ENCODE results near the gene RAET1G. TPM values are rescaled to one million over a fixed set of nuclear protein-coding genes. Genes with fewer than 3 reads are reported as not detected.
"Not testable (repeated sequence)": the region's sequence is repeated elsewhere in the genome, so short reads cannot be mapped to it uniquely, and the experiment has no call there.

RAET1G gene
- total and polyA plus RNA-seq, 12 donors: 0.21 to 0.37 (median 0.34) TPM; not detected in 8

DNA sequence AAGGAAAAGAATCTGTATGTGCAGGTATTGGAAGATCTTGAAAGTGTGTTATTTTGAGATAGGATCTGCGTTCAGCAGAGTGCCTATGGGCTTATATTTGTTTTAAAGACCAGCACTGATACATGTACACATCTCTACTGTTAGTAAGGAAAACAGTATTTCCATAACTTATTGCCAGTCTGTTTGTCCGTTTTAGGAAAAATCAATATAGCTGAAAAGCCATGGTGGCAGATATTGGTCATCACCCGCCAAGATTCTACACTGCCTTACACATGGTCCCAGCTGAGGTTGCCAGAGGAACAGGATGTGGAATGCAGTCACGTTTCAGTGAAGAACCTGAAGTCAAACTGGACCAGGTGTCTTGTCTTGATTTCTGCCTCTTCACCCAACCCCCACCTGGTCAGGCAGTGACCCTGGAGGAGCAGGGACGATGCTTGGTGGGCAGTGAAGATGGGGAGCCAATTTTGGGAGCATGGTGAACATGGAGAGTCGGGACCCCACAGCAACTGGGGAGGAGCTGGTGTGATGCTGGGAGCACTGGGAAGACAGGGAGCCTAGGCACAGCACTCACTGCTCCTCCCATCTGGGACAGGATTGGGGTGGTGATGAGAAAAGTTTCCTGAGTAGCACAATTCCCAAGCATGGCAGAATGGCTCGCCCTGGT, 32.9 kb upstream of the RAET1G start:
- WGBS, 2 donors: 40 to 48% methylated on average over 7 of the region's 7 CpGs

GRCh38 chr6:149954984-149955653, 32.2 kb upstream of the RAET1G start:
- DNase-seq; intact Hi-C loops (cut with DNase I); H3K36me3 ChIP-seq; H3K4me1 ChIP-seq; H3K27ac ChIP-seq; H3K4me3 ChIP-seq; H3K9me3 ChIP-seq; ATAC-seq: not testable (repeated sequence)
- H3K27me3 ChIP-seq: peaks cover 0 to 94% (median 77%) of the 10 kb centered on the region in 7 donors
- WGBS, 2 donors: 29 to 32% methylated on average over 13 of the region's 21 CpGs

More for the DNA sequence above, 32.9 kb upstream of the RAET1G start:
- ATAC-seq; H3K36me3 ChIP-seq; DNase-seq; intact Hi-C loops (cut with DNase I); H3K27ac ChIP-seq; H3K9me3 ChIP-seq; H3K4me1 ChIP-seq; H3K4me3 ChIP-seq: not testable (repeated sequence)
- peaks cover 0 to 94% (median 78%) of the 10 kb centered on the region in 7 donors for H3K27me3 ChIP-seq

DNA sequence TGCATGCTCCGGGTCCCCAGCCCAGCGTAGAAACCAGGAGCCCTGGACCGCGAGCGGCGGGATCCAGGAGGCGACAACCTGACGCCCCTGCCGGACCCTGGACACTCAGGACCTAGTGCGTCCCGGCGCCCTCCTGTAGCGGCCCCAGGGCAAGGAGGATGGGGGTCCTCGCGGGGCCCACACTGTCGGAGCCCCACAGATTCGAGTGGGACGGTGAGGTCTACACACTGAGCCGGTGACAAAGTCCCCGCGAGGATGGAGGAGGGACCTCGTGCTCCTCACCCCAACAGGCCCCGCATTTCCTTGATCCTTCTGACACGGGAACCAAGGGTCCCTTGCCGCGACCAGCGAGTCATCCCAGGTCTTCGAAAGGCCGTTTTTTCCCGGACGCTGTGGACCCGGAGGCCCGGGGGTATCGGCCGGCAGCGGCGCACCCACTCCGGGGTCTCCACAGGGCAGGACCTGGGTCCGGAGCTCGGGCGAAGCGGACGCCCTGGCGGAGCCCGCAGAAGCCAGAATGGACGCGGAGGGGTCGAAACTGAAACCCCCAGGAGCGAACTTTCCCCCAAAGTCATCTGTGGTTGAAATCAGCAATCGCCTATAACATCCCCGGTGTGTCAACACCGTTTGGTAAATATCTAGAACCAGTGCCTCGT, 31.5 kb upstream of the RAET1G start:
- intact Hi-C loops (cut with DNase I); DNase-seq; H3K9me3 ChIP-seq; H3K4me1 ChIP-seq; H3K27ac ChIP-seq; H3K36me3 ChIP-seq: not testable (repeated sequence)
- WGBS, 2 donors: 5 to 6% methylated on average over 32 to 33 of the region's 53 CpGs
- ATAC-seq: peak in 5 of 8 donors; percentile 19 to 34 (median 24)
- Histone ChIP-seq H3K27me3 (peaks cover 0 to 94% (median 77%) of the 10 kb centered on the region in 7 donors), H3K4me3 (peak overlapping the region in 1 of 10 donors; percentile 18)

DNA sequence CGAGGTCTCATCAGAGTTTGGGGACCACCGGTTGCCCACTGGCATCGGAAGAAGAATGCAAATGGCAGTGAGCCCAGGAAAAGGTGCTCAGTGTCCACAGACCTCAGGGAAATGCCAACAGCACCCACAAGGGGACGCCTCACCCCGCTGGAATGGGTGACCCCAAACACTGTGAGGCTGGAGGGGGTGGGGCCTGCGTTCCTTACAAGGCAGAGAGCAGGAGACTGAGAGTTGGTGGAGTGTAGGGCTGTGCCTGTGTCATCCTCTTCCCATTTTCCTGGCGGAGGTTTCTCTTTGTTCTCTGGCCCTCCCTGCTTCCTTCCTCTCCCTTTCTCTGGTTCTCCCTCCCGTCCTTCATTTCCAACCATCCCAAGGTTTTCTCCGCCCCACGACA, 31.0 kb upstream of the RAET1G start:
- Histone ChIP-seq H3K4me3 (peak overlapping the region in 1 of 10 donors; percentile 18), H3K27me3 (peaks cover 0 to 91% (median 78%) of the 10 kb centered on the region in 7 donors)
- 0% methylated on average over 1 to 2 of the region's 10 CpGs for WGBS, 2 donors
- peak in 7 of 8 donors; percentile 29 to 83 (median 61) for ATAC-seq
- H3K36me3 ChIP-seq; H3K4me1 ChIP-seq; H3K9me3 ChIP-seq; intact Hi-C loops (cut with DNase I); H3K27ac ChIP-seq; DNase-seq: not testable (repeated sequence)

- H3K4me3 ChIP-seq: not testable (repeated sequence)
These were observed 30.5 kb upstream of the RAET1G start for GRCh38 chr6:149953390-149953789.

DNA sequence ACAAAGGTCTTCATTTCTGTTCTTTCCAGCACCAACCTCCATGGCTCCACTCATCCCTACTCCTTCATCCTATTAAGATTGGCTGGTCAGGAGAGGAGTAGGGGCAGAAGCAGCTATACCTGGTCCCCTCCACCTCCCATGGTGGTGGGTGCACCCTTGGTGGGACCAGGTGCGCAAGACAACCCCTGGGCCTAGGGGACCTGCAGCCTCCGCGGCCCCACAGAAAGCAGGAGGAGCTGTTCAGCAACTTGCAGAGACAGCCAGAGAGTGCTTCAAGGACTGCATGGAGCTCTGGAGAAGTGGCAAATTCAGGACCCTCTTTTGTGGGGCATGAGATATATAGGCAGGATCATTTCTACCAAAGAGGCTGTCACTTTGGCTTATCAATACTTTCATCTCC, 28.7 kb upstream of the RAET1G start:
- Histone ChIP-seq H3K27me3 (peaks cover 0 to 76% (median 70%) of the 10 kb centered on the region in 7 donors), H3K4me1 (peaks cover 0 to 7% (median 0%) of the 10 kb centered on the region in 9 donors), H3K36me3 (no peaks in the 10 kb centered on the region), H3K27ac (no peak overlapping the region), H3K4me3 (no peak overlapping the region), H3K9me3 (no peaks in the 10 kb centered on the region)
- 75 to 84% methylated on average over 3 of the region's 3 CpGs for WGBS, 2 donors
- TF ChIP-seq, protein P1, sequence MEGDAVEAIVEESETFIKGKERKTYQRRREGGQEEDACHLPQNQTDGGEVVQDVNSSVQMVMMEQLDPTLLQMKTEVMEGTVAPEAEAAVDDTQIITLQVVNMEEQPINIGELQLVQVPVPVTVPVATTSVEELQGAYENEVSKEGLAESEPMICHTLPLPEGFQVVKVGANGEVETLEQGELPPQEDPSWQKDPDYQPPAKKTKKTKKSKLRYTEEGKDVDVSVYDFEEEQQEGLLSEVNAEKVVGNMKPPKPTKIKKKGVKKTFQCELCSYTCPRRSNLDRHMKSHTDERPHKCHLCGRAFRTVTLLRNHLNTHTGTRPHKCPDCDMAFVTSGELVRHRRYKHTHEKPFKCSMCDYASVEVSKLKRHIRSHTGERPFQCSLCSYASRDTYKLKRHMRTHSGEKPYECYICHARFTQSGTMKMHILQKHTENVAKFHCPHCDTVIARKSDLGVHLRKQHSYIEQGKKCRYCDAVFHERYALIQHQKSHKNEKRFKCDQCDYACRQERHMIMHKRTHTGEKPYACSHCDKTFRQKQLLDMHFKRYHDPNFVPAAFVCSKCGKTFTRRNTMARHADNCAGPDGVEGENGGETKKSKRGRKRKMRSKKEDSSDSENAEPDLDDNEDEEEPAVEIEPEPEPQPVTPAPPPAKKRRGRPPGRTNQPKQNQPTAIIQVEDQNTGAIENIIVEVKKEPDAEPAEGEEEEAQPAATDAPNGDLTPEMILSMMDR (IDR thresholded peaks at IDR 0.05): no peak
- ATAC-seq: no peak
- intact Hi-C loops (cut with DNase I): no loop called here
- DNase-seq: no peak

More at GRCh38 chr6:149953390-149953789, 30.5 kb upstream of the RAET1G start:
- H3K27me3 ChIP-seq: peaks cover 0 to 93% (median 78%) of the 10 kb centered on the region in 7 donors
- DNase-seq; H3K9me3 ChIP-seq; H3K36me3 ChIP-seq; H3K4me1 ChIP-seq; ATAC-seq; intact Hi-C loops (cut with DNase I); H3K27ac ChIP-seq: not testable (repeated sequence)
- WGBS, 2 donors: 38 to 42% methylated on average over 2 of the region's 2 CpGs

Data from heart right ventricle (tissue), 16 donors.